GM12878 (cell line): ENCODE results near the gene DOCK2. TPM values are rescaled to one million over a fixed set of nuclear protein-coding genes. Genes with fewer than 3 reads are reported as not detected.

ENCODE experiments used
- ATAC-seq: fragments of 200-7000 bp; cut with Tn5 transposase; 3 replicates; pipeline ENCODE4 v1.9.1; 2020; ENCODE audit warnings: mild to moderate bottlenecking, moderate library complexity
- BruUV-seq: library from RNA; stranded (reverse); fragments of 400-500 nt; replicated peaks from 2 replicates; lab custom pipeline; 2021; lab: Mats Ljungman, UMichigan
- CTCF ChIA-PET: fragments of 300-600 bp; sonication (Branson Sonifier 250); formaldehyde crosslinking; extraction: SDS; loops from one replicate; lab custom pipeline; 2021; ENCODE audit warnings: inconsistent platforms; lab: Yijun Ruan, JAX
- POLR2A ChIA-PET: fragments of 350-600 bp; formaldehyde crosslinking; extraction: SDS; loops from one replicate; lab custom pipeline; 2021; ENCODE audit warnings: inconsistent platforms; lab: Charles Lee
- RAD21 ChIA-PET: fragments of 300-600 bp; sonication (Branson Sonifier 250); formaldehyde crosslinking; loops from one replicate; lab custom pipeline; 2023; ENCODE audit warnings: antibody characterized with exemption; ENCODE audit not compliant: unreplicated experiment; lab: Charles Lee
- SMC1A ChIA-PET: fragments of 300-600 bp; sonication (Branson Sonifier 250); formaldehyde crosslinking; loops from one replicate; lab custom pipeline; 2023; ENCODE audit not compliant: unreplicated experiment, uncharacterized antibody; lab: Charles Lee
- DNase-seq: peaks from one replicate; pipeline ENCODE4 v3.0.0-alpha.2; 2011; ENCODE audit warnings: low read depth, low spot score
- FAIRE-seq: peaks from 3 replicates; lab custom pipeline; 2011; peaks lifted over from hg19 to GRCh38; lab: Jason Lieb, UNC
- H2AFZ ChIP-seq: 2 replicates; pipeline ENCODE4 v1.6.0; 2011; ENCODE audit warnings: low read depth, low read length, control low read depth; ENCODE audit not compliant: control insufficient read depth
- H3K27ac ChIP-seq: 2 replicates; pipeline ENCODE4 v1.5.1; 2011; ENCODE audit warnings: control low read depth; ENCODE audit not compliant: control insufficient read depth, insufficient read depth
- H3K27me3 ChIP-seq, 2 experiments: replicated peaks in 1 of 2; 2 replicates each; pipeline versions ENCODE4 v1.6.0 to v1.6.1; 2011; ENCODE audit warnings: low read length in 1 of 2; ENCODE audit not compliant: control insufficient read depth in 2 of 2, insufficient read depth in 2 of 2
- H3K36me3 ChIP-seq, 2 experiments: 2 replicates each; pipeline ENCODE4 v1.5.1; 2011; ENCODE audit warnings: low read length in 1 of 2; ENCODE audit not compliant: control insufficient read depth in 2 of 2, insufficient read depth in 2 of 2
- H3K4me1 ChIP-seq: 2 replicates; pipeline ENCODE4 v1.6.1; 2011; ENCODE audit warnings: mild to moderate bottlenecking, low read length, moderate library complexity, mixed read lengths; ENCODE audit not compliant: control insufficient read depth, insufficient read depth
- H3K4me2 ChIP-seq: 2 replicates; pipeline ENCODE4 v1.6.0; 2011; ENCODE audit warnings: control low read depth; ENCODE audit not compliant: control insufficient read depth, insufficient read depth
- H3K4me3 ChIP-seq: fragments of 200-600 bp; sonication (generic); 2 replicates; pipeline ENCODE4 v1.5.1; 2016
- H3K79me2 ChIP-seq: 2 replicates; pipeline ENCODE4 v1.6.0; 2011; ENCODE audit warnings: low read length; ENCODE audit not compliant: control insufficient read depth, insufficient read depth
- H3K9ac ChIP-seq: 2 replicates; pipeline ENCODE4 v1.8.0; 2011; ENCODE audit warnings: low read length, control low read depth, mixed read lengths; ENCODE audit not compliant: control insufficient read depth, insufficient read depth
- H3K9me3 ChIP-seq: replicated peaks from 3 replicates; pipeline ENCODE4 v1.5.1; 2011; ENCODE audit warnings: mild to moderate bottlenecking, low read length; ENCODE audit not compliant: control insufficient read depth, insufficient read depth
- H4K20me1 ChIP-seq: 2 replicates; pipeline ENCODE4 v1.6.0; 2011; ENCODE audit not compliant: control insufficient read depth, insufficient read depth
- BRCA1 ChIP-seq: IDR thresholded peaks from 2 replicates; pipeline ENCODE4 v1.6.1; 2011; ENCODE audit warnings: low read depth, low read length, improper control_type of control experiment
- CREM ChIP-seq: IDR thresholded peaks from 2 replicates; pipeline ENCODE4 v1.6.1; 2014; ENCODE audit warnings: antibody characterized with exemption, low read depth
- EP300 ChIP-seq, 2 experiments: fragments of 150-350 bp in 1 of 2; IDR thresholded peaks; 2 replicates each; pipeline ENCODE4 v1.6.1; 2011 to 2012; ENCODE audit warnings: low read depth in 2 of 2, low read length in 2 of 2, borderline replicate concordance in 1 of 2, improper control_type of control experiment in 1 of 2, inconsistent platforms in 1 of 2; ENCODE audit not compliant: control insufficient read depth in 1 of 2
- ESRRA ChIP-seq: IDR thresholded peaks from 2 replicates; pipeline ENCODE4 v1.6.1; 2012; ENCODE audit warnings: mild to moderate bottlenecking, low read length, improper control_type of control experiment
- FOS ChIP-seq: IDR thresholded peaks from 3 replicates; pipeline ENCODE4 v1.6.1; 2011; ENCODE audit warnings: borderline replicate concordance; ENCODE audit not compliant: insufficient read length; ENCODE audit errors: extremely low read depth
- MYB ChIP-seq: fragments of 150-350 bp; IDR thresholded peaks from 2 replicates; pipeline ENCODE4 v1.6.1; 2014; ENCODE audit warnings: mild to moderate bottlenecking, low read depth, low read length, borderline replicate concordance
- NFXL1 ChIP-seq: fragments of 450-650 bp; IDR thresholded peaks from 2 replicates; pipeline ENCODE4 v1.6.1; 2017; ENCODE audit warnings: antibody characterized with exemption, mild to moderate bottlenecking, borderline replicate concordance
- NFYA ChIP-seq: IDR thresholded peaks from 2 replicates; pipeline ENCODE4 v1.6.1; 2011; ENCODE audit warnings: low read depth, mild to moderate bottlenecking, low read length, improper control_type of control experiment, borderline replicate concordance
- SIN3A ChIP-seq: IDR thresholded peaks from 2 replicates; pipeline ENCODE4 v1.6.1; 2012; ENCODE audit warnings: low read depth, low read length, improper control_type of control experiment
- SRF ChIP-seq, 2 experiments: IDR thresholded peaks; 2 replicates each; pipeline ENCODE4 v1.6.1; 2011; ENCODE audit warnings: low read depth in 2 of 2, low read length in 2 of 2, mild to moderate bottlenecking in 1 of 2, moderate library complexity in 1 of 2
- WRNIP1 ChIP-seq: IDR thresholded peaks from 2 replicates; pipeline ENCODE4 v1.6.1; 2011; ENCODE audit warnings: low read depth, low read length, improper control_type of control experiment, borderline replicate concordance
- ZBED1 ChIP-seq: IDR thresholded peaks from 2 replicates; pipeline ENCODE4 v1.6.1; 2016; ENCODE audit warnings: borderline replicate concordance
- WGBS: methylation state at CpG from one replicate; pipeline ENCODE4 v1.1.6; 2016; ENCODE audit warnings: low lambda C conversion rate; ENCODE audit not compliant: insufficient replicate concordance, insufficient coverage; ENCODE audit errors: missing lambda C conversion rate; 5-methylcytosine and 5-hydroxymethylcytosine counted together
- in situ Hi-C: fragments of 300-500 bp; cut with MboI; formaldehyde crosslinking; loops from 9 replicates; pipeline ENCODE4 v1.14.3; 2018; ENCODE audit warnings: mixed read lengths
- intact Hi-C: fragments of 100-400 bp; cut with micrococcal nuclease; formaldehyde crosslinking; loops from one replicate; pipeline ENCODE4 v1.14.2; 2022; ENCODE audit not compliant: unreplicated experiment
- polyA plus RNA-seq, 11 experiments: library from polyadenylated mRNA; depleted of rRNA in 4 of 11; unstranded in 6 of 11; stranded (reverse) in 5 of 11; fragments of >200 nt; fragmentation: Nextera tagmentation in 4 of 11; fragmentation: Illumina TruSeq in 1 of 11; extraction: Ambion mirVana in 4 of 11; extraction: Trizol in 1 of 11; gene quantifications; 1 replicate in 1 of 11; 2 replicates in 10 of 11; pipeline versions ENCODE4 v1.2.1 to v1.2.3, GENCODE V29; 2011 to 2016; ENCODE audit warnings: inconsistent platforms in 2 of 11, missing spikeins in 2 of 11, low read depth in 1 of 11
- total RNA-seq, 4 experiments: library from RNA; depleted of rRNA in 3 of 4; stranded (reverse); fragments of >200 nt in 3 of 4; fragmentation: Illumina TruSeq in 1 of 4; extraction: Trizol in 1 of 4; gene quantifications; 2 replicates each; pipeline versions ENCODE4 v1.2.1 to v1.2.3, GENCODE V29; 2013 to 2021
- TF ChIP-seq, protein P1 (sequence below): fragments of 450-650 bp; IDR thresholded peaks from 2 replicates; pipeline ENCODE4 v1.6.1; 2017; ENCODE audit warnings: borderline replicate concordance
- TF ChIP-seq, protein P2 (sequence below): IDR thresholded peaks from 2 replicates; pipeline ENCODE4 v1.6.1; 2012; ENCODE audit warnings: low read length, inconsistent platforms
- TF ChIP-seq, protein P3 (sequence below): fragments of 450-650 bp; IDR thresholded peaks from 2 replicates; pipeline ENCODE4 v1.6.1; 2016; ENCODE audit warnings: mild to moderate bottlenecking, moderate library complexity, borderline replicate concordance

The DOCK2 gene
- total and polyA plus RNA-seq, 10 of the 15 experiments (the other 5 are each of a cell fraction or from before 2014, with no cell fraction given): 34.2 to 192 (median 118) TPM

- Histone ChIP-seq H3K27ac (peak overlapping the region; percentile 95), H3K9ac (peak overlapping the region; percentile 55), H3K4me2 (peak overlapping the region; percentile 58), H3K9me3 (no peaks in the 10 kb centered on the region), H2AFZ (no peak overlapping the region; the same call in 1 of the 2 replicates), H3K4me3 (peak overlapping the region; percentile 42; the same call in 1 of the 2 replicates), H4K20me1 (no peaks in the 10 kb centered on the region; the same call in 1 of the 2 replicates), H3K4me1 (peaks cover 33% of the 10 kb centered on the region), H3K79me2 (peaks cover 45% of the 10 kb centered on the region), H3K27me3 (no peaks in the 10 kb centered on the region), H3K36me3 (peaks cover 17 to 30% of the 10 kb centered on the region in 2 experiments)
- 3% methylated on average over 6 of the region's 6 CpGs for WGBS
- intact Hi-C loops: loop anchor here (1.0 to 5.0 kb wide), 4 partner anchors 14 to 88 kb away; partner anchors contain the start of genes DOCK2 and SPDL1
- CTCF ChIA-PET: interaction anchor here (0.9 to 3.3 kb wide), 21 partner anchors 11 to 310 kb away, joined by 3 to 25 read pairs (median 5); partner anchors contain the start of genes DOCK2, INSYN2B and SPDL1
- FAIRE-seq (peak; percentile 92), ATAC-seq (peak; percentile 98), DNase-seq (peak; percentile 80)
- SMC1A ChIA-PET: interaction anchor here (0.7 to 4.5 kb wide), 40 partner anchors 8 to 310 kb away, joined by 3 to 74 read pairs (median 6); partner anchors contain the start of genes DOCK2, INSYN2B and SPDL1
- RAD21 ChIA-PET: interaction anchor here (0.6 to 4.4 kb wide), 27 partner anchors 9 to 234 kb away, joined by 3 to 53 read pairs (median 6); partner anchors contain the start of genes DOCK2 and SPDL1
- POLR2A ChIA-PET: interaction anchor here (0.7 to 3.5 kb wide), 15 partner anchors 10 to 135 kb away, joined by 3 to 24 read pairs (median 6); partner anchors contain the start of genes DOCK2 and SPDL1
- no TSS peak for BruUV-seq
- in situ Hi-C loops: no loop called here
- TF ChIP-seq, protein P1, sequence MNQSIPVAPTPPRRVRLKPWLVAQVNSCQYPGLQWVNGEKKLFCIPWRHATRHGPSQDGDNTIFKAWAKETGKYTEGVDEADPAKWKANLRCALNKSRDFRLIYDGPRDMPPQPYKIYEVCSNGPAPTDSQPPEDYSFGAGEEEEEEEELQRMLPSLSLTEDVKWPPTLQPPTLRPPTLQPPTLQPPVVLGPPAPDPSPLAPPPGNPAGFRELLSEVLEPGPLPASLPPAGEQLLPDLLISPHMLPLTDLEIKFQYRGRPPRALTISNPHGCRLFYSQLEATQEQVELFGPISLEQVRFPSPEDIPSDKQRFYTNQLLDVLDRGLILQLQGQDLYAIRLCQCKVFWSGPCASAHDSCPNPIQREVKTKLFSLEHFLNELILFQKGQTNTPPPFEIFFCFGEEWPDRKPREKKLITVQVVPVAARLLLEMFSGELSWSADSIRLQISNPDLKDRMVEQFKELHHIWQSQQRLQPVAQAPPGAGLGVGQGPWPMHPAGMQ: no peak
- TF ChIP-seq EP300 (IDR thresholded peaks at IDR 0.05; ENCODE audit: borderline replicate concordance in 1 of 2, control insufficient read depth in 1 of 2, low read depth in 2 of 2, low read length in 2 of 2) (peak; percentile 67 to 69; a peak in 3 of 4 replicates), FOS (no peak), ZBED1 (no peak), NFYA (no peak), MYB (no peak; the same call in 1 of the 2 replicates), CREM (peak; percentile 94), SRF (IDR thresholded peaks at IDR 0.05; ENCODE audit: low read depth in 2 of 2, low read length in 2 of 2) (no peak), WRNIP1 (no peak), ESRRA (no peak), BRCA1 (no peak), NFXL1 (0 out of 2 replicates have a peak, but pooled peaks have one; percentile 66), SIN3A (no peak)
- TF ChIP-seq, protein P2, sequence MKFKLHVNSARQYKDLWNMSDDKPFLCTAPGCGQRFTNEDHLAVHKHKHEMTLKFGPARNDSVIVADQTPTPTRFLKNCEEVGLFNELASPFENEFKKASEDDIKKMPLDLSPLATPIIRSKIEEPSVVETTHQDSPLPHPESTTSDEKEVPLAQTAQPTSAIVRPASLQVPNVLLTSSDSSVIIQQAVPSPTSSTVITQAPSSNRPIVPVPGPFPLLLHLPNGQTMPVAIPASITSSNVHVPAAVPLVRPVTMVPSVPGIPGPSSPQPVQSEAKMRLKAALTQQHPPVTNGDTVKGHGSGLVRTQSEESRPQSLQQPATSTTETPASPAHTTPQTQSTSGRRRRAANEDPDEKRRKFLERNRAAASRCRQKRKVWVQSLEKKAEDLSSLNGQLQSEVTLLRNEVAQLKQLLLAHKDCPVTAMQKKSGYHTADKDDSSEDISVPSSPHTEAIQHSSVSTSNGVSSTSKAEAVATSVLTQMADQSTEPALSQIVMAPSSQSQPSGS: peak; percentile 65; the same call in 1 of the 2 replicates
- TF ChIP-seq, protein P3, sequence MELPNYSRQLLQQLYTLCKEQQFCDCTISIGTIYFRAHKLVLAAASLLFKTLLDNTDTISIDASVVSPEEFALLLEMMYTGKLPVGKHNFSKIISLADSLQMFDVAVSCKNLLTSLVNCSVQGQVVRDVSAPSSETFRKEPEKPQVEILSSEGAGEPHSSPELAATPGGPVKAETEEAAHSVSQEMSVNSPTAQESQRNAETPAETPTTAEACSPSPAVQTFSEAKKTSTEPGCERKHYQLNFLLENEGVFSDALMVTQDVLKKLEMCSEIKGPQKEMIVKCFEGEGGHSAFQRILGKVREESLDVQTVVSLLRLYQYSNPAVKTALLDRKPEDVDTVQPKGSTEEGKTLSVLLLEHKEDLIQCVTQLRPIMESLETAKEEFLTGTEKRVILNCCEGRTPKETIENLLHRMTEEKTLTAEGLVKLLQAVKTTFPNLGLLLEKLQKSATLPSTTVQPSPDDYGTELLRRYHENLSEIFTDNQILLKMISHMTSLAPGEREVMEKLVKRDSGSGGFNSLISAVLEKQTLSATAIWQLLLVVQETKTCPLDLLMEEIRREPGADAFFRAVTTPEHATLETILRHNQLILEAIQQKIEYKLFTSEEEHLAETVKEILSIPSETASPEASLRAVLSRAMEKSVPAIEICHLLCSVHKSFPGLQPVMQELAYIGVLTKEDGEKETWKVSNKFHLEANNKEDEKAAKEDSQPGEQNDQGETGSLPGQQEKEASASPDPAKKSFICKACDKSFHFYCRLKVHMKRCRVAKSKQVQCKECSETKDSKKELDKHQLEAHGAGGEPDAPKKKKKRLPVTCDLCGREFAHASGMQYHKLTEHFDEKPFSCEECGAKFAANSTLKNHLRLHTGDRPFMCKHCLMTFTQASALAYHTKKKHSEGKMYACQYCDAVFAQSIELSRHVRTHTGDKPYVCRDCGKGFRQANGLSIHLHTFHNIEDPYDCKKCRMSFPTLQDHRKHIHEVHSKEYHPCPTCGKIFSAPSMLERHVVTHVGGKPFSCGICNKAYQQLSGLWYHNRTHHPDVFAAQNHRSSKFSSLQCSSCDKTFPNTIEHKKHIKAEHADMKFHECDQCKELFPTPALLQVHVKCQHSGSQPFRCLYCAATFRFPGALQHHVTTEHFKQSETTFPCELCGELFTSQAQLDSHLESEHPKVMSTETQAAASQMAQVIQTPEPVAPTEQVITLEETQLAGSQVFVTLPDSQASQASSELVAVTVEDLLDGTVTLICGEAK: no peak
Measured at GRCh38 chr5:169670769-169671525, 33.9 kb downstream of the DOCK2 start.
